Activated CD8-positive, alpha-beta memory T cell treated with anti-CD3 and anti-CD28 coated beads for 1 hour (primary cell): ENCODE measurements around the gene CADM1.

Experiments
- DNase-seq, 2 donors: peaks; one replicate each; pipeline ENCODE4 v3.0.0-alpha.2; 2020; ENCODE audit warnings: low read depth in 1 of 2; ENCODE audit errors: extremely low read depth in 1 of 2

Gene CADM1

GRCh38 chr11:115409116-115409670 is 95.0 kb downstream of the CADM1 start:
- DNase-seq = no peak

- no peak for DNase-seq
These were observed 95.9 kb downstream of the CADM1 start for GRCh38 chr11:115408036-115408921.

- no peak for DNase-seq
These were observed 96.7 kb downstream of the CADM1 start for GRCh38 chr11:115407496-115407895.

- DNase-seq = no peak
These were observed 97.8 kb downstream of the CADM1 start for GRCh38 chr11:115406404-115406803.

- no peak for DNase-seq
These were observed 105.7 kb downstream of the CADM1 start for GRCh38 chr11:115398333-115399080.

- DNase-seq = no peak
These were observed 107.7 kb downstream of the CADM1 start for GRCh38 chr11:115396533-115396932.

GRCh38 chr11:115393950-115394349 is 110.3 kb downstream of the CADM1 start:
- no peak for DNase-seq

GRCh38 chr11:115391598-115391997 is 112.6 kb downstream of the CADM1 start:
- DNase-seq = no peak

- DNase-seq = no peak
These were observed 113.1 kb downstream of the CADM1 start for GRCh38 chr11:115391160-115391559.

- no peak for DNase-seq
These were observed 113.8 kb downstream of the CADM1 start for GRCh38 chr11:115390441-115390840.

- no peak for DNase-seq
These were observed 114.4 kb downstream of the CADM1 start for GRCh38 chr11:115389790-115390189.

GRCh38 chr11:115385226-115385625 is 119.0 kb downstream of the CADM1 start:
- DNase-seq = no peak

GRCh38 chr11:115384236-115384635 is 120.0 kb downstream of the CADM1 start:
- DNase-seq = no peak

GRCh38 chr11:115383431-115383830 is 120.8 kb downstream of the CADM1 start:
- no peak for DNase-seq

GRCh38 chr11:115379528-115379927 is 124.7 kb downstream of the CADM1 start:
- no peak for DNase-seq

- no peak for DNase-seq
These were observed 125.7 kb downstream of the CADM1 start for GRCh38 chr11:115378557-115378956.

- no peak for DNase-seq
These were observed 126.3 kb downstream of the CADM1 start for GRCh38 chr11:115377882-115378296.

GRCh38 chr11:115368616-115369015 is 135.6 kb downstream of the CADM1 start:
- DNase-seq = no peak

- DNase-seq = no peak
These were observed 137.4 kb downstream of the CADM1 start for GRCh38 chr11:115366826-115367225.

- no peak for DNase-seq
These were observed 138.3 kb downstream of the CADM1 start for GRCh38 chr11:115365907-115366306.

- no peak for DNase-seq
These were observed 139.3 kb downstream of the CADM1 start for GRCh38 chr11:115364896-115365295.

GRCh38 chr11:115363921-115364320 is 140.3 kb downstream of the CADM1 start:
- DNase-seq = no peak
